Ectodermal cell (in vitro differentiated cells): ENCODE data around the gene TRAPPC1.

ENCODE experiments used
- H3K27ac ChIP-seq: 2 replicates; pipeline ENCODE4 v1.7.0; 2013; ENCODE audit warnings: mild to moderate bottlenecking, low read depth, low read length; ENCODE audit not compliant: insufficient read depth, poor library complexity, severe bottlenecking
- H3K27me3 ChIP-seq: 2 replicates; pipeline ENCODE4 v1.7.0; 2013; ENCODE audit warnings: mild to moderate bottlenecking, low read length; ENCODE audit not compliant: insufficient read depth, control insufficient read depth, poor library complexity, severe bottlenecking
- H3K36me3 ChIP-seq: one replicate; pipeline ENCODE4 v1.7.0; 2013; ENCODE audit warnings: low read length; ENCODE audit not compliant: control insufficient read depth, insufficient read depth
- H3K4me1 ChIP-seq: one replicate; pipeline ENCODE4 v1.7.0; 2013; ENCODE audit warnings: low read length; ENCODE audit not compliant: control insufficient read depth, insufficient read depth
- H3K4me3 ChIP-seq: 2 replicates; pipeline ENCODE4 v1.7.0; 2013; ENCODE audit warnings: low read depth, low read length, control low read depth; ENCODE audit not compliant: insufficient read depth
- H3K9me3 ChIP-seq: 2 replicates; pipeline ENCODE4 v1.7.0; 2013; ENCODE audit warnings: mild to moderate bottlenecking, low read length, moderate library complexity; ENCODE audit not compliant: control insufficient read depth
- WGBS, 2 experiments: methylation state at CpG; one replicate each; pipeline ENCODE4 v1.1.7; 2013; ENCODE audit warnings: missing lambda C conversion rate in 2 of 2; 5-methylcytosine and 5-hydroxymethylcytosine counted together

TRAPPC1 gene

DNA sequence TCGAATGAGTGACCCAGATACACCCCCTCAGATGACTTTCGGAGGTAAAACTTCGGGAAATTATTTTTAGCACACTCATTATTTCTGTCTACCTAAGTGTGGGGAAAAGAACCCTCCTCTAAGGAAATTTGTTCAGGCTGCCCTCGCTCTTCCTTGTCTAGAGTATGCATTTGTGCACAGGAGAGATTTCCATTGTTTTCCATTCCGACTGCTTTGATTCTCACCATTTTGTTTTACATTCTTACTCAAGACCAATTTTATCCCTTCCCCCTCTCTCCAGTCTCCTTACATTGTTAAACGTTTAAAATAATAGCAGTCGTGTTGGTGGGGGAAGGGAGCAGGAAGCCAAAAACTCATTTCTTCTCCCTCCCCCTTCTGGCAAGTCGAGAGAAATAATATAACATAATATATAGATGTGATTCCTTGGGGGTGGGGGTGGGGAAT, 44.7 kb downstream of the TRAPPC1 start:
- H3K27me3 ChIP-seq = peaks cover 13% of the 10 kb centered on the region
- H3K27ac ChIP-seq = peak overlapping the region; percentile 68
- 11 to 13% methylated on average over 4 to 5 of the region's 8 CpGs for WGBS, 2 experiments
- peaks cover 39% of the 10 kb centered on the region for H3K4me1 ChIP-seq
- H3K36me3 ChIP-seq = no peaks in the 10 kb centered on the region
- peak overlapping the region; percentile 57 for H3K4me3 ChIP-seq
- H3K9me3 ChIP-seq = no peaks in the 10 kb centered on the region

DNA sequence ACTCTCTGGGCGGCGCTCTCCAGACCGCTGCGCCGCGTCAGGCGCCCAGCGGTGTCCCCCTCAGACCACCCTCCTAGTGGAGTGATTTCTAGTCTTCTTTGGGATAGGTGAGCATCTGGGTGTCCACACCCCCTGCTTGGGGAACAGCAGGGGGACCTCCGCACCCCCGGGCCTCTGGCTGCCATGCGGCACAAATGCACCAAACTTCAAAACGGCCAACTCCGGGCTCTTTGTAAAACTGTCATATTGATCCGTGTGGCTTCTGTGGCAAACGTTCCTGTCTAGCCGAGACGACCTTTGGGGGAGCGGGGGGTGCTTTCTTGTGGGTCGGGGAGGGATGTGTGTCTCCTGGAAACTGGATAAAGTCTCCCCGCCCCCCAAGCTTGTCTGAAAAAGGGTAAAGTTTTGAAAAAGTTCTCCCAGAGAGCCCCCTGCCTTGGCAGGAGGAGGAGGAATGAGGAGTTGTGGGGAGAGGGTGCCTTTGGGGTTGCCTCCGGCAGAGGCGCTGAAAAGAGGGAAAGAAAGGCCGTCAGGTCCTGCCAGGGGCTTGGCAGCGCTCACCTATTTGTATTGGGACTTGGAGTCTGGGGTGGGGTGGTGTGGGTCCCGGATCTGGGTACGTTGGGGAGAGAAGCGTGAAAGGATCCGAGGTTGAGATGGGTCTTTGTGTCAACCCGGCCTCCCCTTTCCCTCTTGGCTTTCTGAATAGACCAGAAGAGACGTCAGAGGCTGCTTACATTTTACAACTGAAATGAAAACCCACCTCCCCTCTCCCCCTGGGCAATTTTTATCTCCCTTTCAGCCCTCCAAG, 45.3 kb downstream of the TRAPPC1 start:
- H3K27me3 ChIP-seq = peaks cover 13% of the 10 kb centered on the region
- H3K36me3 ChIP-seq = no peaks in the 10 kb centered on the region
- H3K4me1 ChIP-seq = peaks cover 39% of the 10 kb centered on the region
- WGBS, 2 experiments = 0 to 1% methylated on average over 30 of the region's 30 CpGs
- H3K9me3 ChIP-seq = no peaks in the 10 kb centered on the region
- peak overlapping the region; percentile 68 for H3K27ac ChIP-seq
- H3K4me3 ChIP-seq = peak overlapping the region; percentile 57

DNA sequence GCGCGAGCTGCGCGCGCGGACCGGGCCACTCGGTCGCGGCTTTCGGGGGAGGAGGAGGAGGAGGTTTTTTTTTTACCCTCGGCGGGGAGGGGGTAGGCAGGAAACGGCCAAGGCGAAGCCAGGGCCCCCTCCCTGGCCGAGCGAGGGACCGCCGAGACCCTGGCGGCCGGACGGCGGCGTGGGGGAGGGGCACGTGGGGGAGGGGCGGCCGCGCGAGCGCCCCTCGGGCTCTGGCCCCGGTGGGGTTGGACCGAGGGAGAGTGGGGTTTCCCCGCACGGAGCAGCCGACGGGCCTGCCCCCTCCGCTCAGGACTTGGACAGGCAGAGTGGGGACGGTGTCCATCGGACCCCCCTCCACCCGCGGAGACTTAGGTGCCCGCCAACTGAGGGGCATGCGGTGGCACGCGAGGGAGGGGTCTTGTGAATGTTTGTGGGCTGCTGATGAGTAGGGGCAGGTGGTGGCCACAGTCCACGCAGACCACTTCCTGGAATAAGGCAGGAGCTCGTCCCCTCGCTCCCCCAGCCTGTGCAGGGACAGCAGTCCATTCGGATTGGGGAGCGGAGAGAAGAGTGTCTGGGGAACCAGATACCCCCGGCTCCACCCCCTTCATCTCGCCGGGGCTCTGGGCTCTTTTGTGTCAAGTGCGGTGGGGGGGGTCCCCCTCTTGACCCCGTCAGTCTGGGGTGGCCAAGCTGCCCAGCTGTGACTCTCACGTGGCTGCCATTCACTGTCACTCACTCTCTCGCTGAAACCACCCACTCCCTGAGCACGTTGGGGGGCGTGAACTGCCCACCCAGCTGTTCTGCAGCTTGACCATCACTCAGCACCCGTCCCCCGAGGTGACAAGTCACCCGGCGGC, 46.1 kb downstream of the TRAPPC1 start:
- H3K27me3 ChIP-seq = peaks cover 13% of the 10 kb centered on the region
- no peaks in the 10 kb centered on the region for H3K9me3 ChIP-seq
- WGBS, 2 experiments = 0% methylated on average over 64 of the region's 64 CpGs
- peaks cover 39% of the 10 kb centered on the region for H3K4me1 ChIP-seq
- H3K36me3 ChIP-seq = no peaks in the 10 kb centered on the region
- no peak overlapping the region for H3K27ac ChIP-seq
- peak overlapping the region; percentile 57 for H3K4me3 ChIP-seq

DNA sequence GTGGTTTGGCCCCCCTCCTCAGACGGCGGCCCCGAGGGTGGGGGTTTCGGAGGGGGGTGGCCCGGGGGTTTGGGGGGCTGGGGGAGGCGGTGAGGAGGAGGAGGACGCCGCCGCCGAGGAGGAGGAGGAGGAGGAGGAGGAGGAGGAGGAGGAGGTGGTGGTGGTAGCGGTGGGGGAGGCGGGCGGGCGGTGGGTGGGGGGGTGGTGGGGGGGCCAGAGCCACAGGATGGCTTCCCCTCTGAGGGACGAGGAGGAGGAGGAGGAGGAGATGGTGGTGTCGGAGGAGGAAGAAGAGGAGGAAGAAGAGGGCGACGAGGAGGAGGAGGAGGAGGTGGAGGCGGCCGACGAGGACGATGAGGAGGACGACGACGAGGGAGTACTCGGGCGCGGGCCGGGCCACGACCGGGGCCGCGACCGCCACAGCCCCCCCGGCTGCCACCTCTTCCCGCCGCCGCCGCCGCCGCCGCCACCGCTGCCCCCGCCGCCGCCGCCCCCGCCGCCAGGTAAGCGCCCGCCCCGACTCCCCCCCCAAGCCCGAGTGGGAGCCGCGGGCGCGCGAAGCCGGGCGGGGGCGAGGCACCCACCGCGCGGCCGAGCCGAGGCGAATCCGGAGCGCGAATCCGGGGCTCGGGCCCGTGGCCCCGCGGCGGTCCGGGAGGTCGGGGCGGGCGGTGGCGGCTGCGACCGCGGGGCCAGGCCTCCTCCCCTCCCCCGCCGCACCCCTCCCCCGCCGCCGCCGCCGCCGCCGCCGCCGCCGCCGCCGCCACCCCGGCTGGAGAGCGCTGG, 47.0 kb downstream of the TRAPPC1 start:
- peaks cover 37% of the 10 kb centered on the region for H3K4me1 ChIP-seq
- H3K9me3 ChIP-seq = no peaks in the 10 kb centered on the region
- no peaks in the 10 kb centered on the region for H3K36me3 ChIP-seq
- WGBS, 2 experiments = 0% methylated on average over 72 to 79 of the region's 100 CpGs
- H3K27me3 ChIP-seq = peaks cover 13% of the 10 kb centered on the region
- H3K27ac ChIP-seq = no peak overlapping the region
- H3K4me3 ChIP-seq = peak overlapping the region; percentile 57

DNA sequence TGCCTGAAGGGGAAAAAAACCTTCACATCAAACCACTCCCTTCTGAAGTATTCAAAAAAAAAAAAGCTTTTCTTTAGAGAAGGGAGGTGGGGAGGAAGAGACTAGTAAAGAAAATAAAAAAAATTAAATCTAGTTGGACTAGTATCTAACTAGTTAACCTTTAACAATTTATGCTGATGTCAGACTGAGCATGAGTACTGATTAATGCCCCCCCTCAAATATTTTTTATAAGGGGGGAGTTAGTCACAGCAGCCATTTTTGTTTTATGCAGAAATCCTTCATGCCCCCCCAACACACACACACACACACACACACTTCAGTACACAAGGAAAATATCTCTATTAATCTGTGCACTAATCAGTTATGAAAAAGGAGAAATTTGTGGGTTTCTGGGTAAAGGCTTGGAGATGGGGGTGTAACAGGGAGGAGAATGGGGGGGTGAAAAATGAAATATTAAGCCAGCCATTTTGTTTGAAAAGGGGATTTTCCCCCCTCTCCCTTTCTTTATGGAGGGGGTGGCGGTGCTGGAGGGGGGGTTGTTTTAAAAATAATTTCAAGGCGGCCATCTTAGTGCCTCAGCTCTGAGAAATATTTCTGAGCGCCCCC, 47.9 kb downstream of the TRAPPC1 start:
- no CpG with 5 or more reads among the region's 3 CpGs for WGBS, 2 experiments
- Histone ChIP-seq H3K9me3 (no peaks in the 10 kb centered on the region), H3K36me3 (no peaks in the 10 kb centered on the region), H3K27me3 (peaks cover 13% of the 10 kb centered on the region), H3K4me1 (peaks cover 28% of the 10 kb centered on the region), H3K4me3 (no peak overlapping the region), H3K27ac (no peak overlapping the region)

DNA sequence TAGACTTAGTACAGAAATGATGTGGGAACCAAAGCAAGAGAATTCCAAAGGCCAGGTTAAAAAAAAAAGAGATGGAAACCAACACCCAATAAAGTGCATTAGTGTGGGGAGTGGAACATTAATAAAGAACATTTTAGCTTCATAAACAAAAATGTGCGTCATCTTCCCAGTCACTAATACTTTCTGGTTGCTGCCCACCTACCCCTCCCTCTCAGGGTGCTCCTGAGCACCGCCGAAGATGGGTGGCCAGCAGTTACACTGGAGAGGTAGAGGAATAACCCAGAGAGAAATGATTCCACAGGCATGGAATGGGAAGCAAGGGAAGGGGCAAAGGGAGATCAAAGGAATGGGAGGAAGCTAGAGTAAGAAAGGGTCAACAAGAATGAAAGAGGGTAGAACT, 49.1 kb downstream of the TRAPPC1 start:
- 72 to 90% methylated on average over 2 to 3 of the region's 3 CpGs for WGBS, 2 experiments
- Histone ChIP-seq H3K4me1 (peaks cover 16% of the 10 kb centered on the region), H3K36me3 (no peaks in the 10 kb centered on the region), H3K4me3 (no peak overlapping the region), H3K9me3 (no peaks in the 10 kb centered on the region), H3K27ac (no peak overlapping the region), H3K27me3 (peaks cover 13% of the 10 kb centered on the region)

DNA sequence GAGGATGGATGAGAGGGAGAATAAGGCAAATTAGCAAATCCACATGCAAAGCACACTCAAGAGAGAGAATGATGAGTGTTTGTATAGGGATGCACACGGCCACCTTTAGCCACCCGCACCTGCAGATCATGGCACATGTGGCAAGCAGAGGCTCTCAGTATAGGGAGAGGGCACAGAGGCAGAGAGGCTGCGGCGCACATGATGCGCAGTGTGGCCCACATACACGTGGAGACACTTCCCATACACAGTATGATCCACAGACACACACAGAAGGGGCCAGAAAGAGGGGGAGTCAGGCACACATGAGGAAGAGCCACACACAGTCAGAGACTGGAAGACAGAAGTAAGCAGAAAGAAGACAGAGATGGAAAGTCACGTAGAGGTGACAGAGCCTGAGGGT, 49.7 kb downstream of the TRAPPC1 start:
- Histone ChIP-seq H3K4me3 (no peak overlapping the region), H3K36me3 (no peaks in the 10 kb centered on the region), H3K27ac (no peak overlapping the region)

DNA sequence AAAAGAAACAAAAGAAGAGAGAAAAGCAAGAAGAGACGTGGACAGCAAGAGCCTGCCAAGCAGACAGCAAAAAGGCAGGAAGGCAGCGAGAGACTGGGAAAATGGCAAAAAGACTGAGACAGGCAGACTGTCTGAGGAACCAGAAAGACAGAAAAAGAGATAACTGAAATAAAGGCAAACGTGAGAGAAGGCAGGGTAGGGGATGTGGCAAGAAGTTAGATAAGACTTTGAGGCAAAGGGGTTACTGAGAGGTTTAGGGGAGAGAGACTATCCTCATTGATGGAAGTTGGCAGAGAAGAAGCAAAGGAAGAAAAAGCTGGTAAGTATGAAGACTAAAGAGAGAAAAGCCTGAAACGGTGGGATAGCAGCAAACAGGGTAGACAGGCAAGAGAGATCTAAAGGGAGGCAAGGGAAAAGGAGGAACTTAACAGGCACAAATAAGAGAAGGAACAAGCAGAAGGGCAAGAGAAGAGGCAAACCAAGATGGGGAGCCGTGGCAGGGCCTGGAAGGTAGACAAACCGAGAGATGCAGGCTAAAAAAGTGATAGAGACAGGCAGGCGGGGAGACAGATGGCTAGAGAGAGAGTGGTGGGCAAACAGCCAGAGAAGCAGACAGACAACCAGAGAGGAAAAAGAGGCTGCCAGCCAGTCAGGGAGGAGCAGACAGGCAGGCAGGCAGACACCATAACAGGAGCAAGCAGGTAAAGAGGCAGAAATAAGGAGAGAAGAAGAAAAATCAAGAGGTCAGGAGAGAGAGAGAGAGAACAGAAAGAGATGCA, 50.3 kb downstream of the TRAPPC1 start:
- Histone ChIP-seq H3K4me1 (peaks cover 6% of the 10 kb centered on the region), H3K4me3 (no peak overlapping the region), H3K27ac (no peak overlapping the region), H3K27me3 (peaks cover 7% of the 10 kb centered on the region), H3K36me3 (no peaks in the 10 kb centered on the region), H3K9me3 (no peaks in the 10 kb centered on the region)
- 89 to 91% methylated on average over 7 of the region's 7 CpGs for WGBS, 2 experiments

More for the DNA sequence above, 49.7 kb downstream of the TRAPPC1 start:
- H3K27me3 ChIP-seq = peaks cover 13% of the 10 kb centered on the region
- no peaks in the 10 kb centered on the region for H3K9me3 ChIP-seq
- 92 to 96% methylated on average over 7 of the region's 7 CpGs for WGBS, 2 experiments
- peaks cover 12% of the 10 kb centered on the region for H3K4me1 ChIP-seq
